Sigmoid colon (tissue), 7 donors: ENCODE data around the gene CEP164. TPM values are rescaled to one million over a fixed set of nuclear protein-coding genes. Genes with fewer than 3 reads are reported as not detected.

Source experiments
- DNase-seq: peaks from one replicate; pipeline ENCODE4 v3.0.0-alpha.2; 2019
- H3K27ac ChIP-seq, 4 donors: fragments of 200-600 bp; sonication (generic); one replicate each; pipeline ENCODE4 v1.5.1; 2016 to 2019; ENCODE audit warnings: mild to moderate bottlenecking in 1 of 4
- H3K27me3 ChIP-seq, 3 donors: fragments of 200-600 bp; sonication (generic); one replicate each; pipeline ENCODE4 v1.5.1; 2019; ENCODE audit warnings: mild to moderate bottlenecking in 1 of 3
- H3K36me3 ChIP-seq, 4 donors: fragments of 200-600 bp; sonication (generic); one replicate each; pipeline ENCODE4 v1.5.1; 2016 to 2019
- H3K4me1 ChIP-seq, 4 donors: fragments of 200-600 bp; sonication (generic); one replicate each; pipeline ENCODE4 v1.5.1; 2017 to 2019
- H3K4me3 ChIP-seq, 4 donors: fragments of 200-600 bp; sonication (generic); one replicate each; pipeline ENCODE4 v1.5.1; 2017 to 2019; ENCODE audit warnings: mild to moderate bottlenecking in 2 of 4, moderate library complexity in 1 of 4
- H3K9me3 ChIP-seq, 4 donors: fragments of 200-600 bp in 3 of 4; sonication (generic) in 3 of 4; one replicate each; pipeline versions ENCODE4 v1.5.1 to v1.6.1; 2013 to 2019
- CTCF ChIP-seq, 4 experiments: fragments of 450-650 bp in 3 of 4; fragments of 200-600 bp in 1 of 4; IDR thresholded peaks; one replicate each; pipeline ENCODE4 v1.5.1; 2016 to 2019; ENCODE audit warnings: antibody characterized with exemption in 4 of 4, mild to moderate bottlenecking in 3 of 4, moderate library complexity in 2 of 4
- EP300 ChIP-seq, 4 donors: sonication (generic); formaldehyde crosslinking; IDR thresholded peaks; one replicate each; pipeline ENCODE4 v1.6.1; 2017; ENCODE audit warnings: antibody characterized with exemption in 4 of 4
- POLR2A ChIP-seq, 2 donors: fragments of 450-650 bp; IDR thresholded peaks; one replicate each; pipeline ENCODE4 v1.6.1; 2016; ENCODE audit warnings: antibody characterized with exemption in 2 of 2, mild to moderate bottlenecking in 2 of 2, moderate library complexity in 2 of 2
- POLR2AphosphoS5 ChIP-seq, 4 donors: sonication (generic); formaldehyde crosslinking; IDR thresholded peaks; one replicate each; pipeline ENCODE4 v1.6.1; 2017; ENCODE audit warnings: antibody characterized with exemption in 4 of 4
- WGBS, 2 donors: extraction: QIAGEN DNeasy Blood & Tissue Kit; methylation state at CpG; one replicate each; pipeline ENCODE4 v1.1.7; 2013; 5-methylcytosine and 5-hydroxymethylcytosine counted together
- intact Hi-C: fragments of 100-400 bp; cut with DNase I; formaldehyde crosslinking; loops from one replicate; pipeline ENCODE4 v1.15.1; 2023
- polyA plus RNA-seq, 3 donors: library from polyadenylated mRNA; stranded (reverse); fragments of 200-250 nt; gene quantifications; one replicate each; pipeline ENCODE4 v1.2.3, GENCODE V29; 2013
- total RNA-seq, 4 donors: library from RNA; depleted of rRNA; stranded (reverse); fragments of >200 nt; gene quantifications; one replicate each; pipeline ENCODE4 v1.1.0, GENCODE V29; 2016
- donor health status: healthy with polysubstance abuse.
- donor health status: Bipolar disorder and iron deficiency.
- donor health status: healthy.

The CEP164 gene
- total and polyA plus RNA-seq, 7 donors, result 1.8 to 40.4 (median 16.3) TPM

- Histone ChIP-seq H3K4me1 (no peaks in the 10 kb centered on the region), H3K9me3 (no peaks in the 10 kb centered on the region), H3K4me3 (no peak within 1 kb of the TSS), H3K27ac (no peak within 1 kb of the TSS), H3K27me3 (no peaks in the 10 kb centered on the region), H3K36me3 (peaks cover 0 to 91% (median 19%) of the 10 kb centered on the region in 4 donors)
- no peak for DNase-seq
- WGBS, 2 donors, result 90 to 93% methylated on average over 8 of the region's 8 CpGs
- intact Hi-C loops, result no loop called here
- TF ChIP-seq POLR2A (IDR thresholded peaks at IDR 0.05), result no peak
- no peak for TF ChIP-seq POLR2AphosphoS5 (IDR thresholded peaks at IDR 0.05)
Measured at GRCh38 chr11:117290809-117291396, 36.8 kb upstream of the CEP164 start, which contains the start of gene BACE1-AS. Gene BACE1-AS (plus strand): TSS chr11:117291346.

- WGBS, 2 donors, result 94 to 96% methylated on average over 2 of the region's 2 CpGs
- intact Hi-C loops, result no loop called here
- DNase-seq, result no peak
- Histone ChIP-seq H3K4me1 (no peaks in the 10 kb centered on the region), H3K36me3 (peaks cover 0 to 79% (median 16%) of the 10 kb centered on the region in 4 donors), H3K4me3 (no peak overlapping the region), H3K9me3 (no peaks in the 10 kb centered on the region), H3K27ac (no peak overlapping the region), H3K27me3 (no peaks in the 10 kb centered on the region)
- TF ChIP-seq POLR2AphosphoS5 (IDR thresholded peaks at IDR 0.05) (no peak), POLR2A (IDR thresholded peaks at IDR 0.05) (no peak), CTCF (IDR thresholded peaks at IDR 0.05) (no peak), EP300 (IDR thresholded peaks at IDR 0.05) (no peak)
Measured at GRCh38 chr11:117292616-117293015, 35.0 kb upstream of the CEP164 start.

- intact Hi-C loops, result no loop called here
- WGBS, 2 donors, result 85 to 88% methylated on average over 9 of the region's 9 CpGs
- Histone ChIP-seq H3K27ac (no peak overlapping the region), H3K9me3 (no peaks in the 10 kb centered on the region), H3K4me3 (no peak overlapping the region), H3K4me1 (peaks cover 0 to 12% (median 8%) of the 10 kb centered on the region in 4 donors), H3K27me3 (no peaks in the 10 kb centered on the region), H3K36me3 (peaks cover 0 to 49% (median 3%) of the 10 kb centered on the region in 4 donors)
- DNase-seq, result no peak
- no peak for TF ChIP-seq POLR2A (IDR thresholded peaks at IDR 0.05)
- no peak for TF ChIP-seq CTCF (IDR thresholded peaks at IDR 0.05)
- no peak for TF ChIP-seq POLR2AphosphoS5 (IDR thresholded peaks at IDR 0.05)
- TF ChIP-seq EP300 (IDR thresholded peaks at IDR 0.05), result no peak
Measured at GRCh38 chr11:117295438-117296137, 32.1 kb upstream of the CEP164 start.

GRCh38 chr11:117296881-117297280 lies 30.8 kb upstream of the CEP164 start:
- H3K4me3 ChIP-seq, result no peak overlapping the region
- TF ChIP-seq CTCF (IDR thresholded peaks at IDR 0.05) (no peak), POLR2A (IDR thresholded peaks at IDR 0.05) (no peak), POLR2AphosphoS5 (IDR thresholded peaks at IDR 0.05) (no peak), EP300 (IDR thresholded peaks at IDR 0.05) (no peak)
- no peaks in the 10 kb centered on the region for H3K9me3 ChIP-seq
- peaks cover 0 to 36% (median 0%) of the 10 kb centered on the region in 4 donors for H3K36me3 ChIP-seq
- WGBS, 2 donors, result 90 to 93% methylated on average over 6 of the region's 6 CpGs
- H3K4me1 ChIP-seq, result peaks cover 0 to 13% (median 10%) of the 10 kb centered on the region in 4 donors
- H3K27me3 ChIP-seq, result peaks cover 0 to 8% (median 0%) of the 10 kb centered on the region in 3 donors
- intact Hi-C loops, result no loop called here
- no peak overlapping the region for H3K27ac ChIP-seq
- DNase-seq, result no peak

GRCh38 chr11:117298195-117298594 lies 29.5 kb upstream of the CEP164 start:
- intact Hi-C loops, result no loop called here
- Histone ChIP-seq H3K4me1 (peaks cover 0 to 13% (median 10%) of the 10 kb centered on the region in 4 donors), H3K27ac (no peak overlapping the region), H3K9me3 (no peaks in the 10 kb centered on the region), H3K4me3 (no peak overlapping the region), H3K36me3 (peaks cover 0 to 26% (median 0%) of the 10 kb centered on the region in 4 donors), H3K27me3 (peaks cover 0 to 8% (median 0%) of the 10 kb centered on the region in 3 donors)
- DNase-seq, result no peak
- TF ChIP-seq EP300 (IDR thresholded peaks at IDR 0.05), result no peak
- TF ChIP-seq POLR2A (IDR thresholded peaks at IDR 0.05), result no peak
- no peak for TF ChIP-seq CTCF (IDR thresholded peaks at IDR 0.05)
- no peak for TF ChIP-seq POLR2AphosphoS5 (IDR thresholded peaks at IDR 0.05)
- 94% methylated on average over 8 of the region's 8 CpGs for WGBS, 2 donors
